Pulmonary artery endothelial cell (primary cell): ENCODE data around the gene IGFL1. TPM values are rescaled to one million over a fixed set of nuclear protein-coding genes. Genes with fewer than 3 reads are reported as not detected.
"Not testable (repeated sequence)": the region's sequence is repeated elsewhere in the genome, so short reads cannot be mapped to it uniquely, and the experiment has no call there.

Source experiments
- DNase-seq: peaks from one replicate; pipeline ENCODE4 v3.0.0-alpha.2; 2011; ENCODE audit warnings: low read depth, low spot score
- total RNA-seq: library from RNA; depleted of rRNA; stranded (reverse); fragments of >200 nt; gene quantifications from 2 replicates; pipeline ENCODE4 v1.2.3, GENCODE V29; 2014

The IGFL1 gene
- total RNA-seq, 1 donor from 2014 or later: not detected

- DNase-seq: no peak
Observed at GRCh38 chr19:46221981-46222610, 7.4 kb upstream of the IGFL1 start.

GRCh38 chr19:46223787-46224186 lies 5.8 kb upstream of the IGFL1 start:
- not testable (repeated sequence) for DNase-seq

- DNase-seq: no peak
Observed at GRCh38 chr19:46224773-46225172, 4.8 kb upstream of the IGFL1 start.

GRCh38 chr19:46225558-46226004 lies 4.0 kb upstream of the IGFL1 start:
- DNase-seq: no peak

GRCh38 chr19:46226438-46226973 lies 3.0 kb upstream of the IGFL1 start:
- no peak for DNase-seq

GRCh38 chr19:46232029-46232428 lies 2.5 kb downstream of the IGFL1 start:
- DNase-seq: no peak

GRCh38 chr19:46232468-46232867 lies 2.9 kb downstream of the IGFL1 start:
- no peak for DNase-seq

GRCh38 chr19:46232938-46233621 lies 3.5 kb downstream of the IGFL1 start:
- no peak for DNase-seq

GRCh38 chr19:46233871-46234270 lies 4.3 kb downstream of the IGFL1 start:
- not testable (repeated sequence) for DNase-seq

- not testable (repeated sequence) for DNase-seq
Observed at GRCh38 chr19:46238141-46238540, 8.6 kb downstream of the IGFL1 start.

GRCh38 chr19:46239193-46240024 lies 9.9 kb downstream of the IGFL1 start:
- DNase-seq: no peak

GRCh38 chr19:46240693-46241092 lies 11.2 kb downstream of the IGFL1 start:
- no peak for DNase-seq

GRCh38 chr19:46241626-46242025 lies 12.1 kb downstream of the IGFL1 start:
- DNase-seq: no peak

- DNase-seq: not testable (repeated sequence)
Observed at GRCh38 chr19:46243081-46243654, 13.6 kb downstream of the IGFL1 start.

GRCh38 chr19:46250076-46250735 lies 20.7 kb downstream of the IGFL1 start:
- no peak for DNase-seq

- DNase-seq: no peak
Observed at GRCh38 chr19:46251416-46251815, 21.9 kb downstream of the IGFL1 start.

GRCh38 chr19:46254776-46255175 lies 25.2 kb downstream of the IGFL1 start:
- no peak for DNase-seq

- DNase-seq: no peak
Observed at GRCh38 chr19:46256855-46257254, 27.3 kb downstream of the IGFL1 start.

- not testable (repeated sequence) for DNase-seq
Observed at GRCh38 chr19:46261501-46261900, 32.0 kb downstream of the IGFL1 start.

GRCh38 chr19:46262684-46263296 lies 33.2 kb downstream of the IGFL1 start:
- not testable (repeated sequence) for DNase-seq
